GM21576 (cell line): ENCODE results near the gene CD209.
"Not testable (repeated sequence)": the region's sequence is repeated elsewhere in the genome, so short reads cannot be mapped to it uniquely, and the experiment has no call there.

Experiments used
- ATAC-seq: cut with Tn5 transposase; IDR thresholded peaks from one replicate; pipeline ENCODE4 v1.9.1; 2021; ENCODE audit warnings: mild to moderate bottlenecking, moderate library complexity; ENCODE audit not compliant: unreplicated experiment

Gene CD209

GRCh38 chr19:7771072-7771471 lies 23.7 kb upstream of the CD209 start:
- ATAC-seq: no peak

- ATAC-seq: no peak
Observed at GRCh38 chr19:7769171-7769570, 21.8 kb upstream of the CD209 start.

GRCh38 chr19:7767487-7767886 lies 20.2 kb upstream of the CD209 start:
- ATAC-seq: no peak

GRCh38 chr19:7766535-7766934 lies 19.2 kb upstream of the CD209 start:
- ATAC-seq: no peak

- ATAC-seq: not testable (repeated sequence)
Observed at GRCh38 chr19:7765043-7765442, 17.7 kb upstream of the CD209 start.

- ATAC-seq: not testable (repeated sequence)
Observed at GRCh38 chr19:7764157-7764556, 16.8 kb upstream of the CD209 start.

GRCh38 chr19:7763696-7764095 lies 16.4 kb upstream of the CD209 start:
- no peak for ATAC-seq

- no peak for ATAC-seq
Observed at GRCh38 chr19:7762719-7763293, 15.5 kb upstream of the CD209 start, which contains the start of gene CLEC4M. Gene CLEC4M (plus strand): TSS chr19:7763243. CDS start chr19:7763267, 24 bp downstream.

GRCh38 chr19:7759156-7759555 lies 11.8 kb upstream of the CD209 start:
- ATAC-seq: no peak

GRCh38 chr19:7757358-7757757 lies 10.0 kb upstream of the CD209 start:
- no peak for ATAC-seq

- ATAC-seq: no peak
Observed at GRCh38 chr19:7756258-7756657, 8.9 kb upstream of the CD209 start.

GRCh38 chr19:7751157-7751783 lies 3.9 kb upstream of the CD209 start:
- no peak for ATAC-seq

- ATAC-seq: no peak
Observed at GRCh38 chr19:7748756-7749155, 1.4 kb upstream of the CD209 start.

GRCh38 chr19:7748171-7748570 lies 837 bp upstream of the CD209 start:
- ATAC-seq: no peak

- ATAC-seq: not testable (repeated sequence)
Observed at GRCh38 chr19:7746306-7746705, 1.0 kb downstream of the CD209 start.

- ATAC-seq: no peak
Observed at GRCh38 chr19:7744871-7745650, 2.3 kb downstream of the CD209 start.

GRCh38 chr19:7744199-7744786 lies 3.0 kb downstream of the CD209 start:
- no peak for ATAC-seq

- peak; percentile 53 for ATAC-seq
Observed at GRCh38 chr19:7743425-7743841, 3.9 kb downstream of the CD209 start.

GRCh38 chr19:7742991-7743390 lies 4.3 kb downstream of the CD209 start:
- no peak for ATAC-seq

GRCh38 chr19:7742575-7742974 lies 4.8 kb downstream of the CD209 start:
- ATAC-seq: no peak

GRCh38 chr19:7740682-7741054 lies 6.7 kb downstream of the CD209 start:
- ATAC-seq: no peak
